ENCODE results near the gene EIF4EBP3.
A peak's percentile ranks its signal among the peaks of the same experiment; 100 is the strongest.
"Not testable (repeated sequence)": the region's sequence is repeated elsewhere in the genome, so short reads cannot be mapped to it uniquely, and the experiment has no call there.

Gene EIF4EBP3

DNA sequence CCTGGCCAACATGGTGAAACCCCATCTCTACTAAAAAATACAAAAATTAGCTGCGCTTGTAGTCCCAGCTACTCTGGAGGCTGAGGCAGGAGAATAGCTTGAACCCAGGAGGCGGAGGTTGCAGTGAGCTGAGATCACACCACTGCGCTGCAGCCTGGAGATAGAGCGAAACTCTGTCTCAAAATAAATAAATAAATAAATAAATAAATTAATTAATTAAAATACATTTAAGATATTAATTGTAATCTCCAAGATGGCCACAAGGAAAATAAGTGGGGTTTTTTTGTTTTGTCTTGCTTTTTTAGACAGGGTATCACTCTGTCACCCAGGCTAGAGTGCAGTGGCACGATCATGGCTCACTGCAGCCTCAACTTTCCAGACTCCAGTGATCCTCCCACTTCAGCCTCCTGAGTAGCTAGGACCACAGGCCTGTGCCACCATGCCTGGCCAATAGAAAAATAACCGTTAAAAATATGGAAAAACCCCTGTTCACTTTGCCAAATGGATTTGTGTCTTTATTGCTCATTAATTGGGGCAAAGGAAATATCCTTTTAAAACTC lies 31.8 kb downstream of the EIF4EBP3 start:
- not testable (repeated sequence) for DNase-seq

DNA sequence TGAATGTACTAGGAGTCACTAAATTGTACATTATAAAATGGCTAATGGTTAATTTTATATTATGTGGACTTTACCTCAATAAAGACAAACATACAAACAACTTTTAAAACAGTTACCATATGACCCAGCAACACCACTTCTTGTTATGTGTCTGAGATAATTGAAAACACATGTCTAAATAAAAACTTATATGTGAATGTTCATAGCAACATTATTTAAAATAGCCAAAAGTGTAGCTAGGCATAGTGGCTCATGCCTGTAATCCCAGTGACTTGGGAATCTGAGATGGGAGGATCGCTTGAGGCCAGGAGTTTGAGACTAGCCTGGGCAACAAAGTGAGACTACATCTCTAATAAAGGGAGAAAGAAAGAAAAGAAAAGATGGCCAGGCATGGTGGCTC lies 40.0 kb downstream of the EIF4EBP3 start:
- no peak for DNase-seq

DNA sequence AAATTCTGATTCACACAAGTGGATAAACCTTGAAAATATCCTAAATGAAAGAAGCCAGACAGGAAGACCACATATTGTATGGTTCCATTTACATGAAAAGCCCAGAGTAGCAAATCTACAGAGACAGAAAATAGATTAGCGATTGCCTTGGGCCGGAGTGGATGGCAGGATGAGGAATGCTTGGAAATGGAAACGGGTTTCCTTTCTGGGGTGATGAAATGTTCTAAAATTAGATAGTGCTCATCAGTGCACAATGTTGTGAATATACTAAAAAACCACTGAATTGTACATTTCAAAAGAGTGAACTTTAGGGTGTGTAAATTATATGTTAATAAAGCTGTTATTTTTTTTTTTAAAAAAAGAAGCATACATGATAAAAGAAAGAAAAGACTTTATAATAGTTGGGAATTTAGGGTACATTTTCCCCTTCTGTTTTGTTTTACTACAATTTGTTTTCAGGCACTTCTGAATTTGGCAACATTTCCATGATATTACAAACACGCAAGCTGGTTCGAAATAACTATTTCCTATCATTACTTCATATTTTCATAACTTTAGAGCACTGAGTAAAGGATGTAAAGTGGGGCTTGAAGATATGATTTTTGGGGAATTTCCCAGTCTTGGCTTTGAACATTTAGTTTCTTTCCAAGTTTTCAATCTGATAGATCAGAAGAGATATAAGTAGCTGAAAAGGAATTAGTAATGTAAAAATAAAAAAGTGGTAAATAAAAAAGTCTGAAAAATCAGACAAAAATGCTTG lies 41.0 kb downstream of the EIF4EBP3 start:
- DNase-seq = peak; percentile 23

GRCh38 chr5:140590861-140591260 lies 43.4 kb downstream of the EIF4EBP3 start:
- DNase-seq = no peak

- DNase-seq = peak; percentile 54
Observed at GRCh38 chr5:140591747-140592372, 44.4 kb downstream of the EIF4EBP3 start.

DNA sequence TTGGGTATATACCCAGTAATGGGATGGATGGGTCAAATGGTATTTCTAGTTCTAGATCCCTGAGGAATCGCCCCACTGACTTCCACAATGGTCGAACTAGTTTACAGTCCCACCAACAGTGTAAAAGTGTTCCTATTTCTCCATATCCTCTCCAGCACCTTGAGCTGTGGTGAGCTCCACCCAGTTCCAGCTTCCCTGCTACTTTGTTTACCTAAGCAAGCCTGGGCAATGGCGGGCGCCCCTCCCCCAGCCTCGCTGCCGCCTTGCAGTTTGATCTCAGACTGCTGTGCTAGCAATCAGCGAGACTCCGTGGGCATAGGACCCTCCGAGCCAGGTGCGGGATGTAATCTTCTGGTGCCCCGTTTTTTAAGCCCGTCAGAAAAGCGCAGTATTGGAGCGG lies 45.6 kb downstream of the EIF4EBP3 start:
- DNase-seq = not testable (repeated sequence)

DNA sequence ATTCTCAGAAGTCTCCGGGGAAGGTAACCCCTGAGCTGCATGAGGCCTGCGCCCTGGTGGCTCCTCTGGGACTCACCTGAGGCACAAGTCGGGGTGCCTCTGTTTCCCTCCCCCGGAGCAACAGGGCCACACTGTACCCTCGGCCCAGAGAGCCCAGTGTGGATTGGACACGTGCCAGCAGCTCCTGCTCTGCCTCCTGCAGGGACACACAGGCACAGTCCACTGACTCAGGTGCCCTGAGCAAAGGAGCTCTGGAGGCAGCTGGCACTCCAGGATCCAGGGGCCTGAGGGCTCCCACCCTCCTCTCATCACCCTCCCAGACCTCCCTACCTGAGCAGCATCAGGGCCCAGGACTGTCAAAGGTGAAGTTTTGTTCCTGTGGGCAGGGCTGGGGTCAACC lies 46.7 kb downstream of the EIF4EBP3 start:
- DNase-seq = no peak

DNA sequence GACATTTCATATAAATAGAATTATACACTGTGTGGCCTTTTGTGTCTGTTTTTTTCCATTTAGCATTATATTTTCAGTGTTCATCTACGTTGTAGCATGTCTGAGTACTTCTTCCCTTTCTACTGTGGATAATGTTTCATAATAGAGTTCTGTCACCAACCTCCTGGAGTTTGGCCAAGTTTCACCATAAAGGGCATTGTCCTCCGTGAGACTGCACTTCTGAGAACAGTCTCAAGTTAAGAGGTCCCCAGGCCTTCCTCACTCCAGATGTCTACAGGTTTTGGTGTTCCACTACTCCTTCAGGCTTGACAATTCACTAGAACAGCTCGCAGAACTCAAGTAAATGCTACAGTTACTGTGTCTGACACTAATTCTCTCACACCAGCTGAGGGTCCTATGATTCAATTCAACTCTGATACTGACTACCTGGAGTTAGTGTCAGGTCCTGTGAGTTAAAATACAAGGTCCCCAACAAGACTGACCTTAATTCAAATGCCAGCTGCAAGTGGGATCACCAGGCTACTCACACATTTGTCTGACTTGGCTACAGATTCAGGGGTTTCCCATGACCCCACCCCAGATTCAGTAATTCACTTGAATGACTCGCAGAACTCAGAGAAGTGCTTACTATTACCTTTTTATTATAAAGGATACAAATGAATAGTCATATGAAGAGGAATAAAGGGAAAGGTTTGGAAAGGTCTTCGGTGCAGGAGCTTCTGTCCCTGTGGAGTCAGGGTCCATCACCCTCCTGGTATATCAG lies 48.3 kb downstream of the EIF4EBP3 start:
- no peak for DNase-seq

DNA sequence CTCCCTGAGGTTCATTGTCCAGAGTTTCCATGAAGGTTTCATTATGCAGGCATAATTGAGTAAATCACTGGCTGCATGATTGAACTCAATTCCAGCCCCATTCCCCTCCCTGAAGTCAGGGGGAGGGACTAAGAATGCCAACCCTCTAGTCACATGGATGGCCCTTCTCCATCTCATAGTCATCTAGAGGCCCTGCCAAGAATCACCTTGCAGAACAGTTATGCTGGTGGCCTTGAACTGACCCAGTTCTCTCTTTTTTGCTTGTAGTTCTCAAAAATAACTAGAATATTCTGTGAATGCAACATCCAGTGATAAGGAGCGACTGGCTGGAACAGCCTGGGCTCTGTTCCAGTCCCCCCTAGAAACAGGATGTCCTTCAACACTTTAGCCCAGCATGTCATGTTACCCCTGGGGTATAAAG lies 48.9 kb downstream of the EIF4EBP3 start:
- no peak for DNase-seq

GRCh38 chr5:140598836-140599235 lies 51.4 kb downstream of the EIF4EBP3 start:
- DNase-seq = no peak
